ENCODE data around the gene RNLS.

DNA sequence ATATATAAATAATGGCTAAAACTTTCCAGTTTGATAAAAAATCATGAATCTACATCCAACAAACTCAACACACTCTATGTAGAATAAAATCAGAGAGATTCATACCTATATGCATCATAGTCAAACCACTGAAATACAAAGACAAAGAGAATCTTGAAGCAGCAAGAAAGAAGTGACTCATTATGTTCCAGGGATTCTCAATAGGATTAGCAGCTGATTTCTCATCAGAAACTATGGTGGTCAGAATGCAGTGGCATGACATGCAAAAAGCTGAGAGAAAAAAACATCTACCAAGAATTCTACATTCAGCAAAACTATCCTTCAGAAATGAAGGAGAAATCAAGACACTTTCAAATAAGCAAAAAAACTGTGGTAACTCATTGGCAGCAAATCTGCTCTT is 187.4 kb downstream of the RNLS start:
- TF ChIP-seq POLR2AphosphoS5 (IDR thresholded peaks at IDR 0.05) (no peak), CTCF (IDR thresholded peaks at IDR 0.05) (no peak), POLR2A (IDR thresholded peaks at IDR 0.05) (no peak), EP300 (IDR thresholded peaks at IDR 0.05) (no peak)

All from sigmoid colon (tissue), 4 donors.